HEK293T (cell line): ENCODE data around the gene CTIF.

ENCODE experiments used
- ARNT ChIP-seq: fragments of 450-650 bp; IDR thresholded peaks from 2 replicates; pipeline ENCODE4 v1.6.1; 2017; ENCODE audit warnings: mild to moderate bottlenecking
- BHLHE40 ChIP-seq: fragments of 450-650 bp; IDR thresholded peaks from 2 replicates; pipeline ENCODE4 v1.6.1; 2016; ENCODE audit warnings: mild to moderate bottlenecking, moderate library complexity, borderline replicate concordance
- CTBP1 ChIP-seq: fragments of 450-650 bp; IDR thresholded peaks from 2 replicates; pipeline ENCODE4 v1.6.1; 2016; ENCODE audit warnings: borderline replicate concordance
- ELF4 ChIP-seq: fragments of 450-650 bp; IDR thresholded peaks from 2 replicates; pipeline ENCODE4 v1.6.1; 2017; ENCODE audit warnings: antibody characterized with exemption
- FOXA1 ChIP-seq: fragments of 450-650 bp; IDR thresholded peaks from 2 replicates; pipeline ENCODE4 v1.6.1; 2016; ENCODE audit warnings: mild to moderate bottlenecking
- FOXK2 ChIP-seq: fragments of 450-650 bp; IDR thresholded peaks from 2 replicates; pipeline ENCODE4 v1.6.1; 2016; ENCODE audit warnings: mild to moderate bottlenecking
- FOXM1 ChIP-seq: fragments of 450-650 bp; IDR thresholded peaks from 2 replicates; pipeline ENCODE4 v1.6.1; 2017; ENCODE audit warnings: mild to moderate bottlenecking, borderline replicate concordance
- SP1 ChIP-seq: fragments of 450-650 bp; IDR thresholded peaks from 2 replicates; pipeline ENCODE4 v1.6.1; 2017
- SUZ12 ChIP-seq: fragments of 450-650 bp; IDR thresholded peaks from 2 replicates; pipeline ENCODE4 v1.6.1; 2016; ENCODE audit warnings: mild to moderate bottlenecking
- TARDBP ChIP-seq: fragments of 450-650 bp; IDR thresholded peaks from 2 replicates; pipeline ENCODE4 v1.6.1; 2016
- ZNF384 ChIP-seq: fragments of 450-650 bp; IDR thresholded peaks from 2 replicates; pipeline ENCODE4 v1.6.1; 2016
- TF ChIP-seq, protein P1 (sequence below): fragments of 450-650 bp; IDR thresholded peaks from 2 replicates; pipeline ENCODE4 v1.6.1; 2016

GRCh38 chr18:48837676-48838075, 298.8 kb downstream of the CTIF start:
- no peak for TF ChIP-seq BHLHE40
- TF ChIP-seq ELF4: no peak
- no peak for TF ChIP-seq CTBP1
- TF ChIP-seq ARNT: no peak
- no peak for TF ChIP-seq TARDBP
- TF ChIP-seq FOXM1: no peak
- TF ChIP-seq FOXA1: no peak
- TF ChIP-seq SUZ12: no peak
- TF ChIP-seq, protein P1, sequence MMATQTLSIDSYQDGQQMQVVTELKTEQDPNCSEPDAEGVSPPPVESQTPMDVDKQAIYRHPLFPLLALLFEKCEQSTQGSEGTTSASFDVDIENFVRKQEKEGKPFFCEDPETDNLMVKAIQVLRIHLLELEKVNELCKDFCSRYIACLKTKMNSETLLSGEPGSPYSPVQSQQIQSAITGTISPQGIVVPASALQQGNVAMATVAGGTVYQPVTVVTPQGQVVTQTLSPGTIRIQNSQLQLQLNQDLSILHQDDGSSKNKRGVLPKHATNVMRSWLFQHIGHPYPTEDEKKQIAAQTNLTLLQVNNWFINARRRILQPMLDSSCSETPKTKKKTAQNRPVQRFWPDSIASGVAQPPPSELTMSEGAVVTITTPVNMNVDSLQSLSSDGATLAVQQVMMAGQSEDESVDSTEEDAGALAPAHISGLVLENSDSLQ: no peak
- TF ChIP-seq ZNF384: no peak
- TF ChIP-seq SP1: no peak
- no peak for TF ChIP-seq FOXK2
